ENCODE results near the gene FAM83E.

Gene FAM83E

GRCh38 chr19:48608798-48609263, 6.0 kb downstream of the FAM83E start:
- peak in 1 of 2 donors; percentile 64 for DNase-seq
- peaks cover 0 to 6% (median 0%) of the 10 kb centered on the region in 4 donors for H3K4me1 ChIP-seq

GRCh38 chr19:48607359-48607755, 7.5 kb downstream of the FAM83E start:
- Histone ChIP-seq H3K4me3 (no peak overlapping the region), H3K36me3 (no peaks in the 10 kb centered on the region), H3K9me3 (no peaks in the 10 kb centered on the region), H3K27ac (no peak overlapping the region), H3K27me3 (no peaks in the 10 kb centered on the region), H3K4me1 (no peaks in the 10 kb centered on the region)
- no peak for TF ChIP-seq CTCF (IDR thresholded peaks at IDR 0.05)
- no peak for DNase-seq
- intact Hi-C loops (cut with DNase I; ENCODE audit: low total_unique reads): no loop called here

More at GRCh38 chr19:48608798-48609263, 6.0 kb downstream of the FAM83E start:
- H3K27me3 ChIP-seq: no peaks in the 10 kb centered on the region
- intact Hi-C loops (cut with DNase I; ENCODE audit: low total_unique reads): no loop called here
- TF ChIP-seq CTCF (IDR thresholded peaks at IDR 0.05): peak in 1 of 2 experiments; percentile 21
- H3K9me3 ChIP-seq: no peaks in the 10 kb centered on the region
- no peak overlapping the region for H3K27ac ChIP-seq
- H3K36me3 ChIP-seq: no peaks in the 10 kb centered on the region
- no peak overlapping the region for H3K4me3 ChIP-seq

GRCh38 chr19:48606463-48607358, 8.2 kb downstream of the FAM83E start, which contains the start of gene SPACA4:
TSS of gene SPACA4 (plus strand) at chr19:48606742. CDS start at chr19:48606979, 237 bp downstream.
- intact Hi-C loops (cut with DNase I; ENCODE audit: low total_unique reads): no loop called here
- Histone ChIP-seq H3K4me1 (no peaks in the 10 kb centered on the region), H3K4me3 (no peak within 1 kb of the TSS), H3K27me3 (no peaks in the 10 kb centered on the region), H3K27ac (no peak within 1 kb of the TSS), H3K36me3 (no peaks in the 10 kb centered on the region), H3K9me3 (no peaks in the 10 kb centered on the region)
- no peak for TF ChIP-seq CTCF (IDR thresholded peaks at IDR 0.05)
- peak in 1 of 2 donors; percentile 65 for DNase-seq

- H3K4me1 ChIP-seq: no peaks in the 10 kb centered on the region
- TF ChIP-seq CTCF (IDR thresholded peaks at IDR 0.05): no peak
- no peaks in the 10 kb centered on the region for H3K36me3 ChIP-seq
- H3K9me3 ChIP-seq: no peaks in the 10 kb centered on the region
- H3K27ac ChIP-seq: no peak overlapping the region
- intact Hi-C loops (cut with DNase I; ENCODE audit: low total_unique reads): no loop called here
- peaks cover 0 to 25% of the 10 kb centered on the region in 2 donors for H3K27me3 ChIP-seq
- DNase-seq: no peak
- no peak overlapping the region for H3K4me3 ChIP-seq
Observed at GRCh38 chr19:48603850-48604249, 11.0 kb downstream of the FAM83E start.

GRCh38 chr19:48603449-48603848, 11.4 kb downstream of the FAM83E start:
- Histone ChIP-seq H3K36me3 (no peaks in the 10 kb centered on the region), H3K9me3 (no peaks in the 10 kb centered on the region), H3K27ac (no peak overlapping the region), H3K4me1 (no peaks in the 10 kb centered on the region), H3K4me3 (no peak overlapping the region), H3K27me3 (peaks cover 0 to 29% of the 10 kb centered on the region in 2 donors)
- DNase-seq: no peak
- no peak for TF ChIP-seq CTCF (IDR thresholded peaks at IDR 0.05)
- intact Hi-C loops (cut with DNase I; ENCODE audit: low total_unique reads): no loop called here
